K562 (cell line): ENCODE results near the gene GAPVD1. TPM values are rescaled to one million over a fixed set of nuclear protein-coding genes. Genes with fewer than 3 reads are reported as not detected.

Source experiments
- ARID4B ChIP-seq: sonication (generic); formaldehyde crosslinking; IDR thresholded peaks from 2 replicates; pipeline ENCODE4 v1.8.0; 2022; ENCODE audit warnings: mild to moderate bottlenecking, missing genetic modification reagents
- CBX2 ChIP-seq: fragments of 200-600 bp; sonication (generic); IDR thresholded peaks from one replicate; pipeline ENCODE4 v1.6.1; 2012; ENCODE audit warnings: mild to moderate bottlenecking, low read length, inconsistent platforms; ENCODE audit not compliant: insufficient read depth, poor library complexity, severe bottlenecking
- ELF1 ChIP-seq: fragments of 200-800 bp; sonication (Bioruptor generic); IDR thresholded peaks from 2 replicates; pipeline ENCODE4 v1.6.1; 2016; ENCODE audit warnings: missing genetic modification characterization, missing compliant biosample characterization
- FOS ChIP-seq: IDR thresholded peaks from 3 replicates; pipeline ENCODE4 v1.6.1; 2011; ENCODE audit not compliant: insufficient read length; ENCODE audit errors: extremely low read depth
- HBP1 ChIP-seq: fragments of 450-650 bp; formaldehyde crosslinking; IDR thresholded peaks from 2 replicates; pipeline ENCODE4 v1.4.0; 2022; ENCODE audit warnings: missing genetic modification characterization
- L3MBTL2 ChIP-seq: fragments of 450-650 bp; IDR thresholded peaks from 2 replicates; pipeline ENCODE4 v1.6.1; 2016; ENCODE audit warnings: mild to moderate bottlenecking, moderate library complexity
- LEF1 ChIP-seq: fragments of 450-650 bp; IDR thresholded peaks from 2 replicates; pipeline ENCODE4 v1.6.1; 2016; ENCODE audit warnings: mild to moderate bottlenecking
- NR2C2 ChIP-seq, 2 experiments: fragments of 200-800 bp in 1 of 2; sonication (Bioruptor generic) in 1 of 2; sonication (generic) in 1 of 2; formaldehyde crosslinking in 1 of 2; IDR thresholded peaks; 2 replicates each; pipeline versions ENCODE4 v1.6.1 to v1.8.0; 2016 to 2022; ENCODE audit warnings: mild to moderate bottlenecking in 1 of 2, missing compliant biosample characterization in 1 of 2, missing genetic modification characterization in 1 of 2, missing genetic modification reagents in 1 of 2
- SIX5 ChIP-seq, 2 experiments: IDR thresholded peaks; 2 replicates each; pipeline ENCODE4 v1.6.1; 2011; ENCODE audit warnings: low read length in 2 of 2, borderline replicate concordance in 1 of 2, low read depth in 1 of 2, mild to moderate bottlenecking in 1 of 2, moderate library complexity in 1 of 2; ENCODE audit not compliant: insufficient read depth in 1 of 2
- TAF7 ChIP-seq: fragments of 450-650 bp; IDR thresholded peaks from 2 replicates; pipeline ENCODE4 v1.6.1; 2016; ENCODE audit warnings: missing genetic modification characterization, missing compliant biosample characterization
- TBL1XR1 ChIP-seq, 2 experiments: IDR thresholded peaks; 2 replicates each; pipeline ENCODE4 v1.6.1; 2012; ENCODE audit warnings: improper control_type of control experiment in 2 of 2, low read length in 2 of 2, mild to moderate bottlenecking in 1 of 2
- ZFPM2 ChIP-seq: fragments of 250-450 bp; sonication (Bioruptor Pico); IDR thresholded peaks from 2 replicates; pipeline ENCODE4 v1.5.1; 2022; ENCODE audit warnings: mild to moderate bottlenecking
- ZNF121 ChIP-seq: sonication (generic); formaldehyde crosslinking; conservative IDR thresholded peaks from 2 replicates; pipeline ENCODE4 v1.8.0; 2022; ENCODE audit warnings: missing genetic modification reagents
- ZNF133 ChIP-seq: fragments of 250-450 bp; sonication (Bioruptor Pico); IDR thresholded peaks from 2 replicates; pipeline ENCODE4 v1.4.0; 2020; ENCODE audit warnings: mild to moderate bottlenecking
- ZNF140 ChIP-seq: fragments of 250-450 bp; sonication (Bioruptor Pico); IDR thresholded peaks from 2 replicates; pipeline ENCODE4 v1.8.0; 2021; ENCODE audit warnings: moderate library complexity, mild to moderate bottlenecking, inconsistent platforms
- ZNF165 ChIP-seq: fragments of 250-450 bp; sonication (Bioruptor Pico); IDR thresholded peaks from 2 replicates; pipeline ENCODE4 v1.4.0; 2020; ENCODE audit warnings: borderline replicate concordance
- ZNF41 ChIP-seq: fragments of 250-450 bp; sonication (Bioruptor Pico); conservative IDR thresholded peaks from 2 replicates; pipeline ENCODE4 v1.4.0; 2020; ENCODE audit warnings: mild to moderate bottlenecking
- ZNF584 ChIP-seq: fragments of 200-800 bp; sonication (Bioruptor generic); IDR thresholded peaks from 2 replicates; pipeline ENCODE4 v1.6.1; 2016; ENCODE audit warnings: low read depth, mild to moderate bottlenecking, missing genetic modification characterization, missing compliant biosample characterization
- polyA plus RNA-seq, 8 experiments: library from polyadenylated mRNA; depleted of rRNA in 4 of 8; stranded (reverse) in 5 of 8; unstranded in 3 of 8; fragments of >200 nt; fragmentation: Nextera tagmentation in 2 of 8; fragmentation: Illumina TruSeq in 1 of 8; extraction: Ambion mirVana in 2 of 8; extraction: Trizol in 1 of 8; gene quantifications; 2 replicates each; pipeline versions ENCODE4 v1.2.1 to v1.2.3, GENCODE V29; 2011 to 2014; ENCODE audit warnings: inconsistent platforms in 1 of 8, missing spikeins in 1 of 8
- total RNA-seq, 7 experiments: library from RNA; depleted of rRNA in 6 of 7; stranded (reverse); fragments of >200 nt in 6 of 7; fragmentation: Illumina TruSeq in 2 of 7; extraction: Trizol in 2 of 7; gene quantifications; 2 replicates each; pipeline versions ENCODE4 v1.2.1 to v1.2.3, GENCODE V29; 2011 to 2021; ENCODE audit warnings: low replicate concordance in 1 of 7
- TF ChIP-seq, protein P1 (sequence below): fragments of 450-650 bp; IDR thresholded peaks from 2 replicates; pipeline ENCODE4 v1.6.1; 2018; ENCODE audit warnings: mild to moderate bottlenecking, low read depth; ENCODE audit not compliant: partially characterized antibody

The GAPVD1 gene
- total and polyA plus RNA-seq, 9 of the 15 experiments (the other 6 are each of a cell fraction or from before 2014, with no cell fraction given): 9.5 to 66.1 (median 45.5) TPM

- TF ChIP-seq ZNF584 (CRISPR knock-in tag) (no peak), ZFPM2 (CRISPR knock-in tag) (peak; percentile 15; the same call in 1 of the 2 replicates), ZNF165 (CRISPR knock-in tag) (no peak), NR2C2 (CRISPR knock-in tag; IDR thresholded peaks at IDR 0.05) (no peak), NR2C2 (tag; IDR thresholded peaks at IDR 0.05) (no peak), SIX5 (IDR thresholded peaks at IDR 0.05; ENCODE audit: borderline replicate concordance in 1 of 2, insufficient read depth in 1 of 2, low read depth in 1 of 2, low read length in 2 of 2) (no peak), ZNF133 (CRISPR knock-in tag) (no peak), L3MBTL2 (no peak), ZNF41 (CRISPR knock-in tag) (no peak), ZNF121 (CRISPR knock-in tag) (peak; percentile 53), ARID4B (no peak), CBX2 (no peak), FOS (no peak), ELF1 (tag) (no peak), LEF1 (no peak), HBP1 (peak; percentile 26; the same call in 1 of the 2 replicates), TBL1XR1 (IDR thresholded peaks at IDR 0.05; ENCODE audit: low read length in 2 of 2) (0 out of 4 replicates have a peak, but pooled peaks of 1 of the 2 experiments have one; percentile 17), TAF7 (tag) (no peak), ZNF140 (CRISPR knock-in tag) (0 out of 2 replicates have a peak, but pooled peaks have one; percentile 4)
- TF ChIP-seq, protein P1, sequence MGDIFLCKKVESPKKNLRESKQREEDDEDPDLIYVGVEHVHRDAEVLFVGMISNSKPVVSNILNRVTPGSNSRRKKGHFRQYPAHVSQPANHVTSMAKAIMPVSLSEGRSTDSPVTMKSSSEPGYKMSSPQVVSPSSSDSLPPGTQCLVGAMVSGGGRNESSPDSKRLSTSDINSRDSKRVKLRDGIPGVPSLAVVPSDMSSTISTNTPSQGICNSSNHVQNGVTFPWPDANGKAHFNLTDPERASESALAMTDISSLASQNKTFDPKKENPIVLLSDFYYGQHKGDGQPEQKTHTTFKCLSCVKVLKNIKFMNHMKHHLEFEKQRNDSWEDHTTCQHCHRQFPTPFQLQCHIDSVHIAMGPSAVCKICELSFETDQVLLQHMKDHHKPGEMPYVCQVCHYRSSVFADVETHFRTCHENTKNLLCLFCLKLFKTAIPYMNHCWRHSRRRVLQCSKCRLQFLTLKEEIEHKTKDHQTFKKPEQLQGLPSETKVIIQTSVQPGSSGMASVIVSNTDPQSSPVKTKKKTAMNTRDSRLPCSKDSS: no peak
Measured at GRCh38 chr9:125239631-125240597, 21.7 kb upstream of the GAPVD1 start (continued).
